Muscle of leg (tissue), 11 donors: ENCODE results near the gene KLK15. TPM values are rescaled to one million over a fixed set of nuclear protein-coding genes. Genes with fewer than 3 reads are reported as not detected.

ENCODE experiments used
- DNase-seq: peaks from one replicate; pipeline ENCODE4 v3.0.0; 2013
- H3K27ac ChIP-seq: one replicate; pipeline ENCODE4 v1.5.1; 2013; ENCODE audit warnings: mild to moderate bottlenecking, low read length, control low read depth
- H3K27me3 ChIP-seq: one replicate; pipeline ENCODE4 v1.6.1; 2013; ENCODE audit warnings: low read length; ENCODE audit not compliant: control insufficient read depth, insufficient read depth
- H3K36me3 ChIP-seq: one replicate; pipeline ENCODE4 v1.6.1; 2013; ENCODE audit warnings: low read length; ENCODE audit not compliant: control insufficient read depth, insufficient read depth
- H3K4me1 ChIP-seq: one replicate; pipeline ENCODE4 v1.6.1; 2013; ENCODE audit warnings: low read length; ENCODE audit not compliant: control insufficient read depth, insufficient read depth
- H3K4me3 ChIP-seq: one replicate; pipeline ENCODE4 v1.5.1; 2013; ENCODE audit warnings: low read length, control low read depth
- H3K9me3 ChIP-seq: replicated peaks from 2 replicates; pipeline ENCODE4 v1.6.1; 2013; ENCODE audit warnings: low read depth, low read length; ENCODE audit not compliant: control insufficient read depth
- WGBS: methylation state at CpG from one replicate; pipeline ENCODE4 v1.1.5; 2013; ENCODE audit warnings: missing lambda C conversion rate; ENCODE audit not compliant: insufficient coverage; 5-methylcytosine and 5-hydroxymethylcytosine counted together
- polyA plus RNA-seq, 8 donors: library from polyadenylated mRNA; unstranded; fragments of 120-200 nt; gene quantifications; one replicate each; pipeline versions ENCODE4 v1.2.1 to v1.2.3, GENCODE V29; 2013; ENCODE audit warnings: inconsistent platforms in 1 of 8, low replicate concordance in 1 of 8; ENCODE audit not compliant: insufficient read length in 8 of 8, insufficient read depth in 1 of 8
- total RNA-seq: library from RNA; stranded (reverse); fragments of 120-200 nt; gene quantifications from one replicate; pipeline ENCODE4 v1.2.4, GENCODE V29; 2013

Gene KLK15
- total and polyA plus RNA-seq, 9 donors, result 0.17 TPM; not detected in 8

- WGBS, result 95% methylated on average over 6 of the region's 6 CpGs
- Histone ChIP-seq H3K4me3 (no peak overlapping the region), H3K36me3 (no peaks in the 10 kb centered on the region), H3K9me3 (no peaks in the 10 kb centered on the region), H3K27me3 (peaks cover 24% of the 10 kb centered on the region), H3K4me1 (peaks cover 10% of the 10 kb centered on the region), H3K27ac (no peak overlapping the region)
- no peak for DNase-seq
These were observed 411 bp upstream of the KLK15 start for GRCh38 chr19:50833802-50834167.

GRCh38 chr19:50832666-50833065, 708 bp downstream of the KLK15 start:
- DNase-seq, result no peak
- Histone ChIP-seq H3K27ac (no peak overlapping the region), H3K36me3 (no peaks in the 10 kb centered on the region), H3K4me1 (peaks cover 10% of the 10 kb centered on the region), H3K4me3 (no peak overlapping the region), H3K9me3 (no peaks in the 10 kb centered on the region), H3K27me3 (peaks cover 24% of the 10 kb centered on the region)
- 91% methylated on average over 8 of the region's 8 CpGs for WGBS

- Histone ChIP-seq H3K9me3 (no peaks in the 10 kb centered on the region), H3K27me3 (peaks cover 17% of the 10 kb centered on the region), H3K4me3 (no peak overlapping the region), H3K36me3 (no peaks in the 10 kb centered on the region), H3K27ac (no peak overlapping the region), H3K4me1 (peaks cover 7% of the 10 kb centered on the region)
- DNase-seq, result no peak
- 70% methylated on average over 7 of the region's 7 CpGs for WGBS
These were observed 2.4 kb downstream of the KLK15 start for GRCh38 chr19:50831026-50831396.

GRCh38 chr19:50830266-50831025, 2.9 kb downstream of the KLK15 start:
- H3K27ac ChIP-seq, result no peak overlapping the region
- no peak for DNase-seq
- no peaks in the 10 kb centered on the region for H3K9me3 ChIP-seq
- H3K4me3 ChIP-seq, result no peak overlapping the region
- peaks cover 14% of the 10 kb centered on the region for H3K27me3 ChIP-seq
- H3K4me1 ChIP-seq, result peaks cover 3% of the 10 kb centered on the region
- WGBS, result 35% methylated on average over 13 of the region's 17 CpGs
- no peaks in the 10 kb centered on the region for H3K36me3 ChIP-seq

GRCh38 chr19:50829801-50830200, 3.6 kb downstream of the KLK15 start:
- Histone ChIP-seq H3K4me1 (no peaks in the 10 kb centered on the region), H3K27me3 (peaks cover 8% of the 10 kb centered on the region), H3K27ac (no peak overlapping the region), H3K36me3 (no peaks in the 10 kb centered on the region), H3K4me3 (no peak overlapping the region), H3K9me3 (no peaks in the 10 kb centered on the region)
- WGBS, result 89% methylated on average over 3 of the region's 5 CpGs
- no peak for DNase-seq

GRCh38 chr19:50827476-50827875, 5.9 kb downstream of the KLK15 start:
- H3K4me3 ChIP-seq, result no peak overlapping the region
- peaks cover 9% of the 10 kb centered on the region for H3K27me3 ChIP-seq
- H3K36me3 ChIP-seq, result no peaks in the 10 kb centered on the region
- no peak for DNase-seq
- peaks cover 2% of the 10 kb centered on the region for H3K4me1 ChIP-seq
- WGBS, result 86% methylated on average over 3 of the region's 14 CpGs
- H3K9me3 ChIP-seq, result no peaks in the 10 kb centered on the region
- H3K27ac ChIP-seq, result no peak overlapping the region

- no peaks in the 10 kb centered on the region for H3K36me3 ChIP-seq
- 72% methylated on average over 41 of the region's 43 CpGs for WGBS
- DNase-seq, result no peak
- H3K27me3 ChIP-seq, result peaks cover 17% of the 10 kb centered on the region
- H3K4me3 ChIP-seq, result no peak overlapping the region
- H3K9me3 ChIP-seq, result no peaks in the 10 kb centered on the region
- H3K4me1 ChIP-seq, result peaks cover 2% of the 10 kb centered on the region
- no peak overlapping the region for H3K27ac ChIP-seq
These were observed 6.7 kb downstream of the KLK15 start for GRCh38 chr19:50826492-50827240.

- peaks cover 8% of the 10 kb centered on the region for H3K4me1 ChIP-seq
- no peaks in the 10 kb centered on the region for H3K36me3 ChIP-seq
- no peak within 1 kb of the TSS for H3K4me3 ChIP-seq
- H3K27me3 ChIP-seq, result peaks cover 46% of the 10 kb centered on the region
- DNase-seq, result no peak
- H3K9me3 ChIP-seq, result no peaks in the 10 kb centered on the region
- no peak within 1 kb of the TSS for H3K27ac ChIP-seq
- 79% methylated on average over 6 of the region's 14 CpGs for WGBS
These were observed 9.9 kb downstream of the KLK15 start, which contains the start of gene KLK1 for GRCh38 chr19:50823389-50824042. Gene KLK1 (minus strand): TSS chr19:50823787. CDS start chr19:50823748, 39 bp downstream.

GRCh38 chr19:50822661-50823208, 10.6 kb downstream of the KLK15 start:
- no peak for DNase-seq
- H3K27me3 ChIP-seq, result peaks cover 54% of the 10 kb centered on the region
- H3K4me1 ChIP-seq, result peaks cover 13% of the 10 kb centered on the region
- H3K4me3 ChIP-seq, result no peak overlapping the region
- WGBS, result 63% methylated on average over 7 of the region's 7 CpGs
- H3K27ac ChIP-seq, result no peak overlapping the region
- no peaks in the 10 kb centered on the region for H3K9me3 ChIP-seq
- no peaks in the 10 kb centered on the region for H3K36me3 ChIP-seq

GRCh38 chr19:50821622-50822021, 11.8 kb downstream of the KLK15 start:
- DNase-seq, result no peak
- 59% methylated on average over 4 of the region's 8 CpGs for WGBS
- Histone ChIP-seq H3K36me3 (no peaks in the 10 kb centered on the region), H3K27ac (no peak overlapping the region), H3K27me3 (peaks cover 61% of the 10 kb centered on the region), H3K4me1 (peaks cover 13% of the 10 kb centered on the region), H3K9me3 (no peaks in the 10 kb centered on the region), H3K4me3 (no peak overlapping the region)
